ENCODE data around the gene BPIFB3. TPM values are rescaled to one million over a fixed set of nuclear protein-coding genes. Genes with fewer than 3 reads are reported as not detected.
"Not testable (repeated sequence)": the region's sequence is repeated elsewhere in the genome, so short reads cannot be mapped to it uniquely, and the experiment has no call there.

BPIFB3 gene
- polyA plus RNA-seq, 1 donor (not counting 4 experiments of a cell fraction or from before 2014, with no cell fraction given), result not detected

DNA sequence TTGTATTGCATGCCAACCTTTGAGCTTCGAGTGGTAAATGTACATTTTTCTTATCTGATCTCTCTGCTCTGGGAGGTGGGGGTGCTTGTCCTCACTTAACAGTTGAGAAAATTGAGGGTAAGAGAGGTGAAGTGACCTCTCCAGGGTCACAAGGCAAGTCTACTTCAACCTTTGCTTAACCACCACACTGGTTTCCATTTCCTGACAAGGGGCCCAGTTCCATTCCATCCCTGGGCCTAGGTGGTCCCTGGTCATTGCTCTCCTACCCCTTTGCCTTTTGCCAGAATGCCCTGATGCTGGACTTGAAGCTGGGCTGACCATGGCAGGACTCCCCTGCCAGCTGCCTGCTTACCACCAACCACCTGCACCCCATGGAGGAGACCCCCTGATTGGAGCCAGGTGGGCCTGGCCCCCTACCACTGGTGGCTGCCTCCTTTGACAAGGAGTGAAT lies 9.9 kb upstream of the BPIFB3 start:
- H3K79me2 ChIP-seq (ENCODE audit: control insufficient read depth, insufficient read depth, low read length), result no peaks in the 10 kb centered on the region
- H3K9me1 ChIP-seq (ENCODE audit: control insufficient read depth, extremely low read depth, insufficient read depth, low read length), result no peaks in the 10 kb centered on the region
- H3K4me1 ChIP-seq (ENCODE audit: control insufficient read depth, extremely low read depth, insufficient read depth, low read length), result no peaks in the 10 kb centered on the region
- dilution Hi-C loops (cut with MboI; ENCODE audit: extremely low pct_ligation_motif_present, low sequenced_read_pairs), result no loop called here
- H3K27ac ChIP-seq (ENCODE audit: control insufficient read depth, insufficient read depth, low read length), result no peak overlapping the region
- H3K36me3 ChIP-seq (ENCODE audit: control insufficient read depth in 2 of 2, extremely low read depth in 1 of 2, insufficient read depth in 2 of 2, low read length in 2 of 2), result no peaks in the 10 kb centered on the region
- no peaks in the 10 kb centered on the region for H3K9me3 ChIP-seq (ENCODE audit: control insufficient read depth, low read depth, low read length)
- H3K27me3 ChIP-seq (ENCODE audit: control insufficient read depth, extremely low read depth, insufficient read depth, low read length), result peaks cover 3% of the 10 kb centered on the region
- DNase-seq (ENCODE audit: low read depth, low spot score), result no peak
- no peak for FAIRE-seq
- H3K4me2 ChIP-seq (ENCODE audit: control insufficient read depth, extremely low read depth, insufficient read depth, low read depth, low read length), result no peak overlapping the region
- H3K9ac ChIP-seq (ENCODE audit: control insufficient read depth, extremely low read depth, insufficient read depth, low read length), result no peak overlapping the region
- no peak overlapping the region for H2AFZ ChIP-seq (ENCODE audit: control insufficient read depth, low read length)
- no peaks in the 10 kb centered on the region for H4K20me1 ChIP-seq (ENCODE audit: control insufficient read depth, extremely low read depth, insufficient read depth, low read length)
- no peak overlapping the region for H3K4me3 ChIP-seq (ENCODE audit: control insufficient read depth in 2 of 3, extremely low read depth in 1 of 3, insufficient read depth in 2 of 3, low read depth in 1 of 3, low read length in 3 of 3)
- TF ChIP-seq, protein P1, sequence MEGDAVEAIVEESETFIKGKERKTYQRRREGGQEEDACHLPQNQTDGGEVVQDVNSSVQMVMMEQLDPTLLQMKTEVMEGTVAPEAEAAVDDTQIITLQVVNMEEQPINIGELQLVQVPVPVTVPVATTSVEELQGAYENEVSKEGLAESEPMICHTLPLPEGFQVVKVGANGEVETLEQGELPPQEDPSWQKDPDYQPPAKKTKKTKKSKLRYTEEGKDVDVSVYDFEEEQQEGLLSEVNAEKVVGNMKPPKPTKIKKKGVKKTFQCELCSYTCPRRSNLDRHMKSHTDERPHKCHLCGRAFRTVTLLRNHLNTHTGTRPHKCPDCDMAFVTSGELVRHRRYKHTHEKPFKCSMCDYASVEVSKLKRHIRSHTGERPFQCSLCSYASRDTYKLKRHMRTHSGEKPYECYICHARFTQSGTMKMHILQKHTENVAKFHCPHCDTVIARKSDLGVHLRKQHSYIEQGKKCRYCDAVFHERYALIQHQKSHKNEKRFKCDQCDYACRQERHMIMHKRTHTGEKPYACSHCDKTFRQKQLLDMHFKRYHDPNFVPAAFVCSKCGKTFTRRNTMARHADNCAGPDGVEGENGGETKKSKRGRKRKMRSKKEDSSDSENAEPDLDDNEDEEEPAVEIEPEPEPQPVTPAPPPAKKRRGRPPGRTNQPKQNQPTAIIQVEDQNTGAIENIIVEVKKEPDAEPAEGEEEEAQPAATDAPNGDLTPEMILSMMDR (optimal IDR thresholded peaks at IDR 0.05 in 1 of 3, IDR thresholded peaks at IDR 0.05 in 1 of 3, conservative IDR thresholded peaks at IDR 0.05 in 1 of 3; ENCODE audit: extremely low read depth in 1 of 3, insufficient read depth in 2 of 3, low read length in 3 of 3), result no peak
- TF ChIP-seq EZH2 (IDR thresholded peaks at IDR 0.05; ENCODE audit: low read length), result no peak

- H3K4me3 ChIP-seq (ENCODE audit: control insufficient read depth in 2 of 3, extremely low read depth in 1 of 3, insufficient read depth in 2 of 3, low read depth in 1 of 3, low read length in 3 of 3); dilution Hi-C loops (cut with MboI; ENCODE audit: extremely low pct_ligation_motif_present, low sequenced_read_pairs); H3K9ac ChIP-seq (ENCODE audit: control insufficient read depth, extremely low read depth, insufficient read depth, low read length); H3K4me2 ChIP-seq (ENCODE audit: control insufficient read depth, extremely low read depth, insufficient read depth, low read depth, low read length); H3K9me3 ChIP-seq (ENCODE audit: control insufficient read depth, low read depth, low read length); H3K9me1 ChIP-seq (ENCODE audit: control insufficient read depth, extremely low read depth, insufficient read depth, low read length); H3K4me1 ChIP-seq (ENCODE audit: control insufficient read depth, extremely low read depth, insufficient read depth, low read length); H3K79me2 ChIP-seq (ENCODE audit: control insufficient read depth, insufficient read depth, low read length); H3K27me3 ChIP-seq (ENCODE audit: control insufficient read depth, extremely low read depth, insufficient read depth, low read length); H3K36me3 ChIP-seq (ENCODE audit: control insufficient read depth in 2 of 2, extremely low read depth in 1 of 2, insufficient read depth in 2 of 2, low read length in 2 of 2); H2AFZ ChIP-seq (ENCODE audit: control insufficient read depth, low read length); H4K20me1 ChIP-seq (ENCODE audit: control insufficient read depth, extremely low read depth, insufficient read depth, low read length); FAIRE-seq; H3K27ac ChIP-seq (ENCODE audit: control insufficient read depth, insufficient read depth, low read length); DNase-seq (ENCODE audit: low read depth, low spot score): not testable (repeated sequence)
Measured at GRCh38 chr20:33045129-33045721, 8.5 kb upstream of the BPIFB3 start.

GRCh38 chr20:33046412-33046811 lies 7.3 kb upstream of the BPIFB3 start:
- H3K9me3 ChIP-seq (ENCODE audit: control insufficient read depth, low read depth, low read length), result no peaks in the 10 kb centered on the region
- H4K20me1 ChIP-seq (ENCODE audit: control insufficient read depth, extremely low read depth, insufficient read depth, low read length), result no peaks in the 10 kb centered on the region
- dilution Hi-C loops (cut with MboI; ENCODE audit: extremely low pct_ligation_motif_present, low sequenced_read_pairs), result no loop called here
- no peaks in the 10 kb centered on the region for H3K9me1 ChIP-seq (ENCODE audit: control insufficient read depth, extremely low read depth, insufficient read depth, low read length)
- H3K79me2 ChIP-seq (ENCODE audit: control insufficient read depth, insufficient read depth, low read length), result no peaks in the 10 kb centered on the region
- FAIRE-seq, result no peak
- no peak for DNase-seq (ENCODE audit: low read depth, low spot score)
- H3K27me3 ChIP-seq (ENCODE audit: control insufficient read depth, extremely low read depth, insufficient read depth, low read length), result no peaks in the 10 kb centered on the region
- TF ChIP-seq EZH2 (IDR thresholded peaks at IDR 0.05; ENCODE audit: low read length), result no peak
- TF ChIP-seq, protein P1 (optimal IDR thresholded peaks at IDR 0.05 in 1 of 3, IDR thresholded peaks at IDR 0.05 in 1 of 3, conservative IDR thresholded peaks at IDR 0.05 in 1 of 3; ENCODE audit: extremely low read depth in 1 of 3, insufficient read depth in 2 of 3, low read length in 3 of 3), result no peak
- H3K4me3 ChIP-seq (ENCODE audit: control insufficient read depth in 2 of 3, extremely low read depth in 1 of 3, insufficient read depth in 2 of 3, low read depth in 1 of 3, low read length in 3 of 3), result no peak overlapping the region
- H2AFZ ChIP-seq (ENCODE audit: control insufficient read depth, low read length), result no peak overlapping the region
- H3K27ac ChIP-seq (ENCODE audit: control insufficient read depth, insufficient read depth, low read length), result no peak overlapping the region
- H3K4me2 ChIP-seq (ENCODE audit: control insufficient read depth, extremely low read depth, insufficient read depth, low read depth, low read length), result no peak overlapping the region
- no peaks in the 10 kb centered on the region for H3K36me3 ChIP-seq (ENCODE audit: control insufficient read depth in 2 of 2, extremely low read depth in 1 of 2, insufficient read depth in 2 of 2, low read length in 2 of 2)
- H3K9ac ChIP-seq (ENCODE audit: control insufficient read depth, extremely low read depth, insufficient read depth, low read length), result no peak overlapping the region
- no peaks in the 10 kb centered on the region for H3K4me1 ChIP-seq (ENCODE audit: control insufficient read depth, extremely low read depth, insufficient read depth, low read length)
